Measurements from ENCODE around the gene ABCD2.
"Not testable (repeated sequence)": the region's sequence is repeated elsewhere in the genome, so short reads cannot be mapped to it uniquely, and the experiment has no call there.

Gene ABCD2

DNA sequence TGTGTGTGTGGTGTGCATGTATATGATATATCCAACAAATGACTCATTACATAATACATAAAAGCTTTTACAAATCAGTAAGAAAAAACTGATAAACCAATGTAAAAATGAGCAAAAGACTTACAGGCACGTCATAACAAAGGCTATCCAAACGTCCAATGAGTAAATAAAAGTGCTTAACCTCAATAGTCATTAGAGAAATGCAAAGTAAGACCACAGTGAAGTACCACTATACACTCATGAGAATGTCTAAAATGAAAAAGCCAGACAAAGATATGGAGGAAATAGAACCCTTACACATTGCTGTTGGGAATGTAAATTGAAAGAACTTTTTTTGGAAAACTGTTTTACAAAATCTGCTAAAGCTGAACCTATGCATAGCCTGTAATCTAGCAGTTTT is 7.8 kb downstream of the ABCD2 start:
- no peak for DNase-seq

DNA sequence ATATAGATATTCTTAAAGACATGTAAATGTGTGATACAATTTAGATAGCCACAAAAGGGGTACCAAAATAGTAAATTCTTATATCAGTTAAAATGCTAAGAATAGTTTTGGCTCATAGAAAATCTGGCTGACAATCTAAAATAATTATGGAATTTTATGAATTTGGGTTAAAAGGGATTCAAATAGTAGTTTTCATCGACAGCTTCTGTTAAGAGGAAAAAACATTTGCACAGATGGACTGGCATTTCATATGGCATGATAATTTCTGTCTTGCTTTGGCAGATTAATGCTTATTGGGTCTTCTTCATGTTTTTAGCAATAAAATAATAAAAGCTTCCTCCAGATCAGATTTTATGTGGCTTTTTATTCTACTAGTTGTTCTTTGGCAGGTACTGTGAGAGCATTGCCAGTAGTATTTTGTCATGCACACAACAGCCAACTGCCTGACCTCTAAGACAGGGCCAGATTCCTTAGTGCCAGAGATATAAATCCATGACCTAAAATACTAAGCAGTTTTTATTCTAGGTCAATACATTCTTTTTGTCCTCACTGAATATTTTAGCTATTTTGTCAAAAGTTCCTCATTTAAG is 9.1 kb downstream of the ABCD2 start:
- no peak for DNase-seq

DNA sequence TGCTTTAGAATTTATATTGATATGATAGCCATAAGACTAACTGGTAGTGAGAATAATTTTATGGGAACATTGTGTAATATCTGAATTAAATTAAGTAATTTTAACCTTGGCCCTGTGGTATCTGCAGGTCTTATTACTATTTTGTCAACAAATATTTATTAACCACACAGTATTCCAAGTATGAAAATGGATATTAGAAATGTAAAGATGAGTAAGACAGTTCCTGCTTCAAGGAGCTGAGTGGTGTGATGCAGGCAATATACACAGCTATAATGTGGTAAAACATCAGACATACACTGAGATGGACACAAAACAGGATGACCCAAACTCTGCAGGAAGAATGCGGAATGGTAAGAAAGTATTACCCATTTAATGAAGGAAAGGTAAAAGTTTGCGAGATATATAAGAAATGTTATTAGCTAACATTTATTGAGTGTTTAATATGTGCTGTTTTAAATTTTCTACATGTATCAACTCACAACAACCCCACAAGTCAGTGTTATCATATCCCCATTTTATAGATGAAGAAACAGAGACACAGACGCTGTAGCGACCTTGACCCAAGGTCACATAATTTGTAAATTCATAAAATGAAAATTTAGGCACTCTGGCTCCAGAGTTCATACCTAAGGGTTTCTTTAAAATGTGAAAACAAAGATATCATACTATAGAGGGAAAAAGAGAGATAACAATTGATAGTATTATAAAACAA is 12.7 kb downstream of the ABCD2 start:
- no peak for DNase-seq

DNA sequence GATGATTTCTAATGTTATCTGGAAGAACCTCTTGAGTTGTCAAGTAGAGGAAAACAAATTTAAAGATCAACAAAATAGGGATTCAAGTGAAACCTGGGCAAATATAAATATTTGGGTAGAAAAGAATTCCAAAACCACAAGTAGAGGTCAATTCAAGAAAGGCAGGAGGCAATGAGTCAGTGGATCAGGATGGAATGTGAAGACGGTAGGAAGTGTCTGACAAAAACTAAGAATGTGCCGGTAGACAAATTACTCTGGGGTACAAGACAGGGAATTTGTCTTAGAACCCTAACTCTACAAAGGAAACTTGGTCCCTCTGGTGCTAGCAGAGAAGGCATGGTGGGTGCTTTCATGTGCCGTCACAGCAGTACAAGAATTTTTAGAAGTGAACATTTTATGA is 13.6 kb downstream of the ABCD2 start:
- DNase-seq, result no peak

DNA sequence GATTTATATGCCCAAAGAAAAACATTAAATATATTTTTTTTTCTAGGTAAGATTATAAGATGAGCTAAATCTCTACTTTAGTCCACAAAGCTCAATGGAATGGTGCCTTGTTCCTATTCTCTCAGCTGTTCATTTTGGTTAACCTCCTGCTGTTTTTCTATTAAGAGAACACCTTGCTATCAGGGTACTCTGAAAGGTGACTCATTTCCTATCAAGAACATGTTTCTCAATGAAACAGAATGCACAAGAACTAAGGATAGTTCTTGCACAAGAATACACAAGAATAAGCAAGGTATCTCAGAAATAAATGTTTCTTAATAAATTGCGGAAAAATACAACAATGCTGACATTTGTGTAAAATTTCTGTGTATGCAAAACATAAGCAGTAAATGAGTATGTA is 14.1 kb downstream of the ABCD2 start:
- DNase-seq, result no peak

DNA sequence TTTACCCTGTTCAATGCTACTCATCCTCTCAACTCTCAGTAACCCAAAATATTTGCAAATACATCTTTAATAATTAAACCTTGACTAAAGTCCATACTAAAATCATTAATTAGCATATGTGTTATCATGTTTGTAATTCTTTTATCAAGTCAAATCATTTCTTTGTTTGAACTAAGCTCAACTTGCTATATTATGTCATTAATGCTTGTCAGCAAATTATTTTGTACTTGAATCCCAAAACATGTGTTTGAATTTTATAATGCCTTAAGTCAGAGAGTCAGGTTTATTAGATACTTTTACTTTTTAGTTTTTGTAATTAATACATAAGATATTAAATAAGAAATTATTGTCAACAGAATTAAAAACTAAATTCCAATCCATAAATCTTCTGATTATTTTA is 16.5 kb downstream of the ABCD2 start:
- DNase-seq, result no peak

DNA sequence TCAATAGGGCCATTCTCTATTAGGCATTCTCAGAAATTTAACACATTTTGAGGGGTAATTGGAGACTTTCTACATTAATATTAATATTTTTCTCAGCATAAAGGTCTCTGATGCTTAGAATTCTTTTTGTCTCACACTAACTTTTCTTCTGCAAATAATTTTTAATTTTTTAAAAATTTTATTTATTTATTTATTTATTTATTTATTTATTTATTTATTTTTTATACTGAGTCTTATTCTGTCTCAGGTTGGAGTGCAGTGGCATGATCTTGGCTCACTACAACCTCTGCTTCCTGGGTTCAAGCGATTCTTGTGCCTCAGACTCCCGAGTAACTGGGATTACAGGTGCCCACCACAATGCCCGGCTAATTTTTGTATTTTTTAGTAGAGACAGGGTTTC is 17.7 kb downstream of the ABCD2 start:
- DNase-seq, result not testable (repeated sequence)

DNA sequence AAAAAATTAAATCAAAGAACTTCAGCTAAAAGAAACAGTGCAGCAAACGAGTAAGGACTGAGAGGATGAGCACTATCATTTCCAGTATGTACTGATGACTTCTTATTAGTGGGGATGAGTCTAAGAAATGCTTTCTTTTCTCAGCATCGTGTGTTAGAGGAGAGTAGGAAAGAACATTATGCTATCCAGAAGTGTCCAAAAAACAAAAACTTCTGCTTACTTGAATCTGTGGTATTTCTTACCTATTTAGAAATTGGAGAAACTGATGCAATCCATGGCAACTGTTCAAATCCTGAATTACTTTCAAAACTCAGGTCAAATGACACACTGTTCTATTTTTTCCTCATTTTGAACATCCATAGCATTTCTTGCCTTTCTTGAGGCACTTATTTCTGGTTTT is 23.7 kb downstream of the ABCD2 start:
- DNase-seq, result no peak

DNA sequence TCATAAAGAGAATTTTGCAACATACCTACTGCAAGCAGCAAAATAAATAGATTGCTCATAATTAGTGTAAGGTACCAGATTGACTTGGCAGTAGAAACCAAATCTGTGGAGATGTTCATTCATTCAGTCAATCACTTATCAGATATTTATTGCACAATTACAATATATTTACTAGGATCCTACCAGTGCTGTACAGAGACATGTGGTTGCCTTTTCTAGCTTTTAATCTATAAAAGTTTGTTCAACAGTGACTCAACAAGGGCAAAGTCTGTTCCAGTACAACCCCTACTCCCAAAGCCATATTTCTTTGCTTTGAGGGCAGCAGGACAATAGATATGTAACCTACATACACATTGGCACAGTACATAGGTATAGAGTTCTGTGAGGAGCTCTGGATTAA is 27.3 kb downstream of the ABCD2 start:
- no peak for DNase-seq

DNA sequence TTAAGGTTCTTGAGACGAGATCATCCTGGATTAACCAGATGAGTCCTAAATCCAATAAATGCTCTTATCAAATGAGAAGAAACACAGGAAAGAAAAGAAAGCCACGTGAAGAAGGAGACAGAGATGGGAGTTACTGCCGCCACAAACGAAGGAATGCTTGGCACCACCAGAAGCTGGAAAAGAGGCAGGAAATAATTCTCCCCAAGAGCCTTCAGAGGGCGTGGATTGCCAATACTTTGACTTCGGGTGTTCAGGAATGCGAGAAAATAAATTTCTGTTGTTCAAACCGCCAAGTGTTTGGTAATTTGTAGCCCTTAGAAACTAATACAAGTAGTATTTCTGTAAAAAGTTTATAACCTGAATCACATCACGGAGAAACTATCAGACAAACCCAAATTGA is 31.3 kb downstream of the ABCD2 start:
- DNase-seq, result no peak

DNA sequence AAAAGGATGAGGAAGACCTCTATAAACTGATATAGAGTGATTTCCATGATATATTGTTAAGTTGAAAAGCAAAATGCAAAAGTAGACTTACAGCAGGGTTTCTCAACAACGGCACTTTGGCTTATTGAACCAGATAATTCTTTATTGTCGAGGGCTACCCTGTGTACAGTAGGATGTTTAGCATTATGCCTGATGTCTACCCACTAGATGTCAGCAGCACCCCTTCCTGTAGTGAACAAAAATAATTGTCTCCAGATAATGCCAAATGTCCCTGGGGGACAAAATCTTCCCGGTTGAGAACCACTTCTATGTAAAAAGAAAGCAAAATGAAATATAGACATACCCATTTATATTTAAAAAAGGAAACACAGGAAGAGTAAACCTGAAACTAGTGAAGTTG is 32.4 kb downstream of the ABCD2 start:
- no peak for DNase-seq

DNA sequence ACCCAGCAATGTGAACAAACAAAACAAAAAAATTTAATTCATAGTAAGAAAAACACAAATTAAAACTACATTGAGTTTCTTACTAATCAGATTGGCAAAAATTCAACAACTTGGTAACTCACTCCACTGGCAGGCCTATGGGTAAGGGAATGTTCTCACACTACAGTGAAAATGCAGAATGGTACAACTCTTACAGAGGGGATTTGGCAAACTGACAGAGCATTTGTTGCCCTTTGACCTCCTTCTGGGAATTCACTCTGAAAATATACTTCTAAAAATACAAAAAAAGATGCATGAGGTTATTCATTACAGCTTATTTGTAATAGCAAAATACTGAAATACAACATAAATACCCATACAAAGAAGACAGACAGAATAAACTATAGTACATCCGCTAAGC is 32.8 kb downstream of the ABCD2 start:
- no peak for DNase-seq

DNA sequence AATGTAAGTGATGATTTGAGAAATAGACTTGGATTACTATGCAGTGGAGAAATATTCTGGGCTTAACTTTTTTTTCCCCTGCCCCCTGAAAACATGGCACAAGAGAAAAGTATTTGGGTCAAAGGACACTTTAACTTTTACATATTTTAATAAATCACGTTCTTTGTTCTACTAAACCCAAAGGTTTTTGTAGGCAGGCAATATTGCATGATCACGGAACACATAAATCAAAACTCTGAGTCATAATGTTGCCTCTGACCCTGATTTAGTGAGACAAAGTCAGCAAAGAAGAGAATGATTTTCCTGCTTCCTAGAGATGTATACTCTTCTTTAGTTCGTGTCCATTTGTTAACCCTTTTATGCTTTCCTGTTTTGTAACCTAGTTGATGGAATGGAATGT is 38.0 kb downstream of the ABCD2 start:
- no peak for DNase-seq

DNA sequence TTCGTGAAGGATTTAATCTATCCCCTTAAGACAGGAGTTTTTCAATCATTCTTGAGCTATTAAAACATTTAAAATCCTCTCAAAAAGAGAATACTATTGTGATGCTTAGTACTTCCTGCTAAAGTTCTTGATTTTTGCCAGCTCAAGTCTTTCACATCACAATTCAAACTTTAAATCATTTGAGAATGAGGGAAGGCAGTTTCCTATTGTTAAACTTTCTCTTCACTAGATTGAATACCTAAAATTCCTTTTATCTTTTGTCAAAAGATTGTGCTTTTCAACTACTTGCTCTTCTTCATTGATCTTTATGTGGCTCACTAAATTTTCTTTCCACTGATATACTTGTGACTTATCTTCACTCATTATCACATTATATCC is 44.1 kb downstream of the ABCD2 start:
- no peak for DNase-seq

DNA sequence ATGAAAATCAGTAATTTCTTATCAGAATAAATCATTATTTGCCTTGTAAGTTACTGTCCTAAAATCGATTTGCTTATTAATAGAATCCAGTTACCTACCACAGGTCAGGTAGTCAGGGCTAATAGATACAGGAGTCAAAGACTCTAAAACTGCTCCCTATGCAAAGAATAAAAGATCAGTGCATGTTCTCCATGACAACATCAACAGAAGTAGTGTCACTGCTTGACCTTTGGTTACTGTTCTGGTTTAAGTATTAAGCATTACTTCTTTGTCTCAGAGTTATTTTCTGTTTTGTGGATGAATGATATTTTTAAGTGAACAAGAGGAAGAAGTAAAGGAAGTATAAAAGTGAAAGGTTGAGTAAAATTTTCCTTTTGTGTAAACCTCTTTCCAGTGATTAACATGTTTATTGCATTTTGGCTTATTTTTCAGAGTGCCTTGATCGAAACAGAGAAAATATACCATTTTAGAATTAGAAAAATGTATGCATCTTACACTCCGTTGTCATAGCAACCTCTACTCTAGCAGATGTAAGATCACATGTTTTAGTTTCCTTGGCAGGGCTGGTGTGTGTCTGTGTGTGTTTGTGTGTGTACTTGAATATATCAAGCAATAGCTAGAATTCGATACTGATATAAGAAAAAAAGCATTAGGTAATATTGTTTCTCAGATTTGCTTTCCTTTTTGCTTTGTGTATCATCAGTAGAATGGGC is 44.7 kb downstream of the ABCD2 start:
- no peak for DNase-seq

DNA sequence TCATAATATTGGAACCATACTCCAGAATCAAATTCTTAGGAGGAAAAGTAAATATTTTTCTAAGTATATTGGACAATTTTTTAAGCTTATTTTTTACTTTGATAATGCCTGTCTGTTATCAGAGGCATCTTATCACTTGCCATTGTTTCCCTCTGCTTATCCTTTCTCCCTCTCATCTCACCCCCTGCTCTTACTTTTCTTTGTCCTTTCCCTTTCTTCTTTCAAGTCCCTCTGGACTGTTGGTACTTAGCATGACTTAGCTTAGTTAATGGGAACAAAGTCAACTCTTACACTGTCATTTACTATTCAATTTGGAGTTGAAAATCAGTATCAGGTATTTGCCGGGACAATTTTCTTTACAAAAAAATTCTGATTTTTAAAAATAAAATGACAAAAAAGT is 45.2 kb downstream of the ABCD2 start:
- DNase-seq, result no peak

DNA sequence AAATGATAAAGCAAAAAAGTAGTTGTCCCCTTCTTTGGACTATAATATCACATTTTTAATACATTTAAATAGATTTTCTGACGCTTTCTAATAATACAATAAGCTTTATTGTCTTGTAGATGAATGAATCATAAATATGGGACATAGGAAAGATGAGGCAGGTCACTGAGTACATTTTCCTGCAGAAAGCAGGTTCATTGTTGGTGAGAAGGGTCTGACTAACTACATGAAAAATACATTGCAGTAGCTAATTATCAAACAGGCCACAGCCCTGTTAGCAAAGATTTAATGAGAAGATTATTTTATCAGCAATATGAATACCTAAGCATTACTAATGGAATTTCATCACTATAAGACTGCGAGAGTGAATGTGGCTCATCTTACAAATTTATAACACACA is 45.6 kb downstream of the ABCD2 start:
- no peak for DNase-seq

DNA sequence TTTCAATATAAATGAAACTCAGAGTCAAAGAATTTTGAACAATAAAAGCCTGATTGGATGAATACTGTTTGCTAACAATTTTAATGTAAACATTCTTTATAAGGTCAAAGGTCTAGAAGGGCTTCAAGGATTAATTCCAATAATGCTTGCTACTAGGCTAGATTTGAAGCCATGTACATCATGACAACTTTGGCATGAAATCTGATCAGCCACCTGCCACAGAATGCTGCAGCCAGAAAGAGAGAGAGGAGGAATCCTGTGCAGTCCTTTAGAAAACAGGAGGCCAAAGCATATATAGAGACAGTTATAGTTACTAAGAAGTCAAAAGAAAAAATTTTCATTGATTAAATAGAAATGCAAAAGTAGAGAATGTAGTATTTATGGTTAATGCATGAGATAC is 47.1 kb downstream of the ABCD2 start:
- DNase-seq, result no peak

DNA sequence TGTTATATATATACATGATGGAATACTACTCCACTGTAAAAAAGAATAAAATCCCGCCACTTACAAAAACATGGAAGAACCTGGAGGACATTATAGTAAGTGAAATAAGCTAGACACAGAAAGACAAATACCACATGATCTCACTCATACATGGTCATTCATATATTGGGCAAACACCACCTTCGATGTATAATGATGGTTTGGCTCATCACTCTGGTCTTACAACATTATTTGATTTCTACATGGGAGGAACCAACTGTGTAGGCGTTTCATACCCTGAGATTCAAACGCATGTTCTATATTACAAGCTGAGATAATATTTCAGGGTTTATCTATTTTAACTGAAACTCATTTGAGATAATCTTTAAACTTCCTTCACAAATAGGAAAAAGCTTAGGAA is 48.3 kb downstream of the ABCD2 start:
- DNase-seq, result no peak

DNA sequence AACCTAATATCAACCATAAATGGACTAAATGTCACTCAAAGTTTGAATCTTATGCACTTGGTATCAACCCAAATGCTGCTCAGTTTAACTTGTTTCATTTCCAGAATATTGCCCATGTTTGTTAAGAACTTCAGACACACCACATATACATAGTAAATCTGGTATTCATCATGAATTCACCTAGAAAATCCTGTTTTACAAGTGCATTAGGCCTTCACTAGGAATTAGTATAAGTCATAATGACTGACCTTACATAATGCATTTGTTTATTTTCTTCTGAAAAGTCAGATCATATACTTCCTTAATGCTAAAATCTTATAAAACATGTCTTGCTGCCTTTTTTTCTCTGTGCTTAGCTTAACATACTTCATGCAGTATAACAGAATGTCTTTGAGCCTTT is 66.1 kb downstream of the ABCD2 start:
- DNase-seq, result no peak

DNA sequence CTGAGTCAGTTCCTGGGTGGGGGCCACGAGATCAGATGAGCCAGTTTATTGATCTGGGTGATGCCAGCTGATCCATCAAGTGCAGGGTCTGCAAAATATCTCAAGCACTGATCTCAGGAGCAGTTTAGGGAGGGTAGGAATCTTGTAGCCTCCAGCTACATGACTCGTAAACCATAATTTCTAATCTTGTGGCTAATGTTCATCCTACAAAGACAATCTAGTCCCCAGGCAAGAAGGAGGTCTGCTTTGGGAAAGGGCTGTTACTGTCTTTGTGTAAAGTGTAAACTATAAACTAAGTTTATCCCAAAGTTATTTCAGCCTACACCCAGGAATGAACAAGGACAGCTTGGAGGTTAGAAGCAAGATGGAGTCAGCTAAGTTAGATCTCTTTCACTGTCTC is 75.4 kb downstream of the ABCD2 start:
- not testable (repeated sequence) for DNase-seq

DNA sequence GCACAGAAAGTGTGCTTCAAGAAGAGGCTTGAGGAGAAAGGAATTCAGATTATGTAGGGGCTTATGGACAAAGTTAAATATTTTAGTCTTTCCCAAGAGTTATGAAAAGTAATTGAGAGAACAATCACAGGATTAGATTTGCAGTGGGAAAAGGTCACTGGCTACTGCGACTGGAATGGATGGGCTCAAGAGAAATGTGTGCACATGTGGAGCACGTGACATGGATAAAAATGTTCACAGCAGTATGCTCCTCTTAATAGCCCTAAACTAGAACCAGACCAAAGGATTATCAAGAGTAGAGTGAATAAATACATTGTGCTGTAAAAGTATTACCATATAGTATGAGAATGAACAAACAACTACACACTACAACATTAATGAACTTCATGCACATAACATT is 78.1 kb downstream of the ABCD2 start:
- no peak for DNase-seq

DNA sequence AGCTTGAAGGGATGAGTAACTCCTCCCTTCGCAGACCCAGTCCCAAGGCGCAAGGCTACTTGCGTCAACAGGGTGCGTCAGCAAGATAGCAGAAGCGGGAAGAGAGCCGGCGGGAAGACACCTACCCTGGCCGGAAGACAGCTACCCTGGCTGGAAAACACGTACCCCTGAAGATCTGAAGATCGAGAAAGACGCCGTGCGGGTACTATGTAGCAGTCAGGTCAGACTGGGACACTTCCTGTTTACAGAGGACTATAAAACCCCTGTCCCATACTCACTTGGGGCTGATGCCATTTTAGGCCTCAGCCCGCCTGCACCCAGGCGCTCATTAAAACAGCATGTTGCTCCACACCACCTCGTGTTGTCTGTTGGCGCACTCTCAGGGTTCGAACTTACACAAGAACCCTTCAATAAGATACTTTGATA is 80.9 kb downstream of the ABCD2 start:
- DNase-seq, result no peak

DNA sequence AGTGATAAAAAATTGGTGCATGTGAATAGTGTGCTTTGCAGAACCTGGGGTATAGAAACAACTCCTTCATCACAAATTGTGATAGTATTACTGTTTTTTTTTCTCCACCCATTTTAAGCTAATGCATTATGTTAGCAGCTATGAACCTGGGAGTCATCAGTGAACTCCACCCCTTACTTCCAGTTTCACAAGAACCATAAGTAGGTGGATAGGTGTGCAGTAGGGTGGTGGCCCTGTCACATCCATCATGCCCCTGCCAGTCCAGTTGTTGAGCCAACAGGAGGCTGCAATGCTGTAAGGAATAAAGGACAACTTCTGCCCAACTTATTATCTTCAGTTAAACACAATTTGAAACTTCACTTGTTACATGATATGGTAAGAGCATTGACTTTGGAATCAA is 85.7 kb downstream of the ABCD2 start:
- no peak for DNase-seq

DNA sequence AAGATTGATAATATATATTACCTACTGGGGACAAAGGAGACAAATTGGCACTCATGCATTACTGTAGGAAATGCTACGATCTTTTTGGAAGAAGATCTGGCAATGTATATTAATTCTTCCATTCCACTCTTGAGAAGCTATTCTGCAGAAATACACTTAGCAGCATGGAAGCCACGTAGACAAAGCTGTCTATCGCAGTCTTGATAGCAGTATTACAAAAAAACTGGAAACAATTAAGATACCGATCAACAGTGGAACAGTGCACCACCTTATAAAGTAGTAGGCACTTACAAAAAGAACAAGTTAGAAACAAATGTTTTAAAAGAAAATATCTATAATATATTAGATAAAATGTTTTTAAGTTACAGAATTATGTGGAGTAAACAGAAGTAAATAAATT is 87.2 kb downstream of the ABCD2 start:
- no peak for DNase-seq

All from effector CD8-positive, alpha-beta T cell (primary cell).